HEK293 (cell line): Measurements from ENCODE around the gene TWSG1.

Experiments used
- CTCF ChIA-PET: fragments of 350-600 bp; formaldehyde crosslinking; extraction: SDS; loops from one replicate; lab custom pipeline; 2021; ENCODE audit warnings: antibody characterized with exemption; lab: Yijun Ruan, JAX
- POLR2A ChIA-PET: fragments of 300-600 bp; formaldehyde crosslinking; extraction: SDS; loops from one replicate; lab custom pipeline; 2020; ENCODE audit warnings: antibody characterized with exemption, inconsistent platforms; lab: Yijun Ruan, JAX
- H3K27ac ChIP-seq: fragments of 200-500 bp; sonication (Bioruptor generic); 2 replicates; pipeline ENCODE4 v1.5.1; 2014; ENCODE audit warnings: low read depth, low read length, control low read depth, inconsistent platforms; ENCODE audit errors: extremely low read depth
- H3K36me3 ChIP-seq, 2 experiments: fragments of 200-500 bp in 1 of 2; sonication (Bioruptor generic) in 1 of 2; 1 replicate in 1 of 2; 2 replicates in 1 of 2; pipeline ENCODE4 v1.5.1; 2014 to 2017; ENCODE audit warnings: inconsistent platforms in 2 of 2, low read length in 2 of 2; ENCODE audit not compliant: control insufficient read depth in 2 of 2, insufficient read depth in 1 of 2
- H3K4me1 ChIP-seq: fragments of 200-500 bp; sonication (Bioruptor generic); 2 replicates; pipeline ENCODE4 v1.5.1; 2014; ENCODE audit warnings: mild to moderate bottlenecking, low read length, inconsistent platforms; ENCODE audit not compliant: control insufficient read depth, insufficient read depth
- H3K4me3 ChIP-seq: 2 replicates; pipeline ENCODE4 v1.5.1; 2011; ENCODE audit warnings: low read depth, mild to moderate bottlenecking, control low read depth, low read length, moderate library complexity
- H3K9me3 ChIP-seq: fragments of 200-500 bp; sonication (Bioruptor generic); 2 replicates; pipeline ENCODE4 v1.5.1; 2014; ENCODE audit warnings: low read depth, low read length, inconsistent platforms; ENCODE audit not compliant: control insufficient read depth, insufficient read depth
- HOXD13 ChIP-seq: sonication (generic); formaldehyde crosslinking; IDR thresholded peaks from 2 replicates; pipeline ENCODE4 v1.8.0; 2022; ENCODE audit warnings: missing genetic modification reagents, borderline replicate concordance
- KLF16 ChIP-seq: fragments of 450-650 bp; formaldehyde crosslinking; IDR thresholded peaks from 2 replicates; pipeline ENCODE4 v1.5.1; 2017; ENCODE audit warnings: missing biosample characterization, missing genetic modification characterization
- PRDM4 ChIP-seq: fragments of 450-650 bp; formaldehyde crosslinking; IDR thresholded peaks from 2 replicates; pipeline ENCODE4 v1.5.1; 2017; ENCODE audit warnings: missing biosample characterization, missing genetic modification characterization
- RBAK ChIP-seq: fragments of 450-650 bp; formaldehyde crosslinking; IDR thresholded peaks from 2 replicates; pipeline ENCODE4 v1.5.1; 2016; ENCODE audit warnings: missing biosample characterization, missing genetic modification characterization
- SETDB1 ChIP-seq: IDR thresholded peaks from one replicate; pipeline ENCODE4 v1.6.1; 2017; ENCODE audit warnings: mild to moderate bottlenecking, low read length, moderate library complexity, mixed read lengths; ENCODE audit not compliant: insufficient read length
- TRIM28 ChIP-seq: IDR thresholded peaks from 2 replicates; pipeline ENCODE4 v1.6.1; 2011; ENCODE audit warnings: low read length, control low read depth, borderline replicate concordance
- ZNF140 ChIP-seq: fragments of 450-650 bp; formaldehyde crosslinking; IDR thresholded peaks from 2 replicates; pipeline ENCODE4 v1.5.1; 2016; ENCODE audit warnings: missing biosample characterization, missing genetic modification characterization
- ZNF2 ChIP-seq: fragments of 450-650 bp; formaldehyde crosslinking; IDR thresholded peaks from 2 replicates; pipeline ENCODE4 v1.5.1; 2016; ENCODE audit warnings: missing biosample characterization, missing genetic modification characterization
- ZNF302 ChIP-seq: fragments of 450-650 bp; formaldehyde crosslinking; IDR thresholded peaks from 2 replicates; pipeline ENCODE4 v1.5.1; 2016; ENCODE audit warnings: missing biosample characterization, missing genetic modification characterization, low read depth
- ZNF341 ChIP-seq: fragments of 450-650 bp; formaldehyde crosslinking; IDR thresholded peaks from 2 replicates; pipeline ENCODE4; 2016; ENCODE audit warnings: low read depth, missing biosample characterization, missing genetic modification characterization
- ZNF362 ChIP-seq: fragments of 450-650 bp; formaldehyde crosslinking; IDR thresholded peaks from 2 replicates; pipeline ENCODE4 v1.5.1; 2016; ENCODE audit warnings: missing biosample characterization, missing genetic modification characterization
- ZNF366 ChIP-seq: fragments of 450-650 bp; formaldehyde crosslinking; conservative IDR thresholded peaks from 2 replicates; pipeline ENCODE4 v1.5.1; 2016; ENCODE audit warnings: missing biosample characterization, missing genetic modification characterization
- ZNF426 ChIP-seq: fragments of 450-650 bp; formaldehyde crosslinking; IDR thresholded peaks from 2 replicates; pipeline ENCODE4 v1.5.1; 2017; ENCODE audit warnings: missing biosample characterization, missing genetic modification characterization, mild to moderate bottlenecking, inconsistent platforms, moderate library complexity
- ZNF501 ChIP-seq: fragments of 450-650 bp; formaldehyde crosslinking; IDR thresholded peaks from 2 replicates; pipeline ENCODE4 v1.5.1; 2016; ENCODE audit warnings: missing biosample characterization, missing genetic modification characterization
- ZNF510 ChIP-seq: fragments of 450-650 bp; formaldehyde crosslinking; IDR thresholded peaks from 2 replicates; pipeline ENCODE4 v1.5.1; 2018; ENCODE audit warnings: mild to moderate bottlenecking, missing genetic modification characterization, missing biosample characterization; ENCODE audit not compliant: insufficient replicate concordance
- ZNF513 ChIP-seq: fragments of 450-650 bp; IDR thresholded peaks from 2 replicates; pipeline ENCODE4 v1.5.1; 2018; ENCODE audit warnings: missing biosample characterization, missing genetic modification characterization
- ZNF518A ChIP-seq: fragments of 450-650 bp; formaldehyde crosslinking; conservative IDR thresholded peaks from 2 replicates; pipeline ENCODE4 v1.5.1; 2016; ENCODE audit warnings: low read depth, missing biosample characterization, missing genetic modification characterization
- ZNF544 ChIP-seq: fragments of 450-650 bp; formaldehyde crosslinking; IDR thresholded peaks from 2 replicates; pipeline ENCODE4 v1.5.0; 2017; ENCODE audit warnings: missing biosample characterization, missing genetic modification characterization
- ZNF624 ChIP-seq: fragments of 450-650 bp; formaldehyde crosslinking; IDR thresholded peaks from 2 replicates; pipeline ENCODE4 v1.5.1; 2017; ENCODE audit warnings: missing biosample characterization, missing genetic modification characterization
- ZNF704 ChIP-seq: fragments of 450-650 bp; formaldehyde crosslinking; IDR thresholded peaks from 2 replicates; pipeline ENCODE4 v1.5.1; 2016; ENCODE audit warnings: missing biosample characterization, missing genetic modification characterization
- ZNF747 ChIP-seq: fragments of 450-650 bp; formaldehyde crosslinking; IDR thresholded peaks from 2 replicates; pipeline ENCODE4 v1.5.1; 2016; ENCODE audit warnings: missing biosample characterization, missing genetic modification characterization
- ZSCAN5A ChIP-seq: fragments of 450-650 bp; formaldehyde crosslinking; IDR thresholded peaks from 2 replicates; pipeline ENCODE4 v1.5.1; 2016; ENCODE audit warnings: missing biosample characterization, missing genetic modification characterization

TWSG1 gene

GRCh38 chr18:9292047-9292446 is 42.5 kb upstream of the TWSG1 start:
- ChIA-PET POLR2A (no interaction called here), CTCF (interaction anchor here (0.7 to 1.0 kb wide), 2 partner anchors 34 to 1466 kb away, joined by 3 read pairs; no protein-coding TSS in a partner anchor)
- H3K9me3 ChIP-seq = no peaks in the 10 kb centered on the region; the same call in 1 of the 2 replicates
- TF ChIP-seq RBAK (tag by site-specific recombination) (no peak), ZNF624 (no peak), ZNF2 (tag by site-specific recombination) (no peak), ZNF362 (tag by site-specific recombination) (no peak), KLF16 (tag by site-specific recombination) (no peak), ZSCAN5A (tag by site-specific recombination) (no peak), ZNF302 (no peak), PRDM4 (no peak), ZNF544 (tag by site-specific recombination) (no peak), ZNF366 (no peak), ZNF510 (tag by site-specific recombination) (no peak), ZNF747 (tag by site-specific recombination) (no peak), ZNF426 (tag by site-specific recombination) (no peak), ZNF513 (tag by site-specific recombination) (no peak), ZNF341 (no peak), HOXD13 (CRISPR knock-in tag) (no peak)
- no peaks in the 10 kb centered on the region for H3K4me1 ChIP-seq
- no peak overlapping the region for H3K4me3 ChIP-seq
- no peak overlapping the region for H3K27ac ChIP-seq
- no peaks in the 10 kb centered on the region for H3K36me3 ChIP-seq

GRCh38 chr18:9293948-9294347 is 40.6 kb upstream of the TWSG1 start:
- POLR2A ChIA-PET = no interaction called here

More at GRCh38 chr18:9293948-9294347, 40.6 kb upstream of the TWSG1 start:
- CTCF ChIA-PET = no interaction called here
- Histone ChIP-seq H3K4me1 (no peaks in the 10 kb centered on the region), H3K4me3 (no peak overlapping the region), H3K9me3 (no peaks in the 10 kb centered on the region; the same call in 1 of the 2 replicates), H3K27ac (no peak overlapping the region), H3K36me3 (no peaks in the 10 kb centered on the region)
- TF ChIP-seq SETDB1 = peak; percentile 23
- no peak for TF ChIP-seq TRIM28
- no peak for TF ChIP-seq ZNF140 (tag by site-specific recombination)
- no peak for TF ChIP-seq ZNF501 (tag by site-specific recombination)
- no peak for TF ChIP-seq ZNF704
- TF ChIP-seq ZNF518A (tag by site-specific recombination) = no peak
